OCI-LY1 (cell line): ENCODE measurements around the gene FBXO41.
A peak's percentile ranks its signal among the peaks of the same experiment; 100 is the strongest.

Source experiments
- H2AFZ ChIP-seq: fragments of 200-600 bp; sonication (generic), shearing (Covaris generic); 2 replicates; pipeline ENCODE4 v1.6.0; 2014; ENCODE audit warnings: antibody characterized with exemption, mild to moderate bottlenecking, low read length
- H3F3A ChIP-seq: fragments of 200-600 bp; sonication (generic), shearing (Covaris generic); 2 replicates; pipeline ENCODE4 v1.6.0; 2014; ENCODE audit warnings: mild to moderate bottlenecking, antibody characterized with exemption, low read length, moderate library complexity; ENCODE audit not compliant: insufficient read depth
- H3K27ac ChIP-seq: fragments of 200-600 bp; sonication (generic); 2 replicates; pipeline ENCODE4 v1.5.1; 2014; ENCODE audit warnings: low read length, mixed run types, mild to moderate bottlenecking, low read depth; ENCODE audit not compliant: poor library complexity, severe bottlenecking
- H3K27me3 ChIP-seq: fragments of 200-600 bp; sonication (generic); 2 replicates; pipeline ENCODE4 v1.6.0; 2014; ENCODE audit warnings: antibody characterized with exemption, mild to moderate bottlenecking, low read length, moderate library complexity; ENCODE audit not compliant: insufficient read depth
- H3K36me3 ChIP-seq: fragments of 200-600 bp; sonication (generic); 2 replicates; pipeline ENCODE4 v1.6.1; 2014; ENCODE audit warnings: mild to moderate bottlenecking, antibody characterized with exemption, low read length, moderate library complexity, mixed read lengths; ENCODE audit not compliant: insufficient read depth
- H3K4me1 ChIP-seq: fragments of 200-600 bp; sonication (generic); 2 replicates; pipeline ENCODE4 v1.5.1; 2014; ENCODE audit warnings: mild to moderate bottlenecking, low read length, moderate library complexity; ENCODE audit not compliant: insufficient read depth, severe bottlenecking
- H3K4me2 ChIP-seq: fragments of 200-600 bp; sonication (generic), shearing (Covaris generic); 2 replicates; pipeline ENCODE4 v1.6.1; 2014; ENCODE audit warnings: low read length
- H3K4me3 ChIP-seq: fragments of 200-600 bp; sonication (generic); 2 replicates; pipeline ENCODE4 v1.5.1; 2014; ENCODE audit warnings: low read length, low read depth, mild to moderate bottlenecking, mixed read lengths; ENCODE audit not compliant: poor library complexity, severe bottlenecking
- H3K79me2 ChIP-seq: fragments of 200-600 bp; shearing (Covaris generic); 2 replicates; pipeline ENCODE4 v1.6.1; 2016; ENCODE audit warnings: mixed run types, low read length, mixed read lengths; ENCODE audit not compliant: insufficient read depth
- H3K9ac ChIP-seq: fragments of 200-600 bp; sonication (generic), shearing (Covaris generic); 2 replicates; pipeline ENCODE4 v1.6.1; 2014; ENCODE audit warnings: mild to moderate bottlenecking, low read length, mixed read lengths
- H3K9me2 ChIP-seq: fragments of 200-600 bp; sonication (generic), shearing (Covaris generic); 2 replicates; pipeline ENCODE4 v1.6.1; 2014; ENCODE audit warnings: low read depth, mild to moderate bottlenecking, low read length, mixed read lengths
- H3K9me3 ChIP-seq: fragments of 200-600 bp; shearing (Covaris generic); 2 replicates; pipeline ENCODE4 v1.6.1; 2014; ENCODE audit warnings: low read length, mixed read lengths
- H4K20me1 ChIP-seq: fragments of 200-600 bp; sonication (generic), shearing (Covaris generic); 2 replicates; pipeline ENCODE4 v1.6.0; 2016; ENCODE audit warnings: mild to moderate bottlenecking, low read length; ENCODE audit not compliant: insufficient read depth
- CTCF ChIP-seq: fragments of 200-600 bp; sonication (generic), shearing (Covaris generic); IDR thresholded peaks from 2 replicates; pipeline ENCODE4 v1.5.1; 2017; ENCODE audit warnings: mild to moderate bottlenecking, antibody characterized with exemption, low read length, moderate library complexity, mixed read lengths
- EZH2 ChIP-seq: fragments of 200-600 bp; sonication (generic), shearing (Covaris generic); IDR thresholded peaks from 2 replicates; pipeline ENCODE4 v1.8.0; 2017; ENCODE audit warnings: borderline replicate concordance, mixed run types, mild to moderate bottlenecking, antibody characterized with exemption, low read length, moderate library complexity, mixed read lengths

FBXO41 gene

GRCh38 chr2:73235315-73236028 lies 48.8 kb downstream of the FBXO41 start:
- Histone ChIP-seq H4K20me1 (no peaks in the 10 kb centered on the region; the same call in 1 of the 2 replicates), H3F3A (no peaks in the 10 kb centered on the region), H3K79me2 (peaks cover 63% of the 10 kb centered on the region), H3K4me2 (peak overlapping the region; percentile 97), H3K9me2 (no peaks in the 10 kb centered on the region), H3K4me3 (peak overlapping the region; percentile 79), H3K27me3 (no peaks in the 10 kb centered on the region), H3K36me3 (peaks cover 48% of the 10 kb centered on the region), H3K9me3 (no peaks in the 10 kb centered on the region), H3K9ac (peak overlapping the region; percentile 95), H2AFZ (no peak overlapping the region), H3K27ac (no peak overlapping the region), H3K4me1 (peaks cover 30% of the 10 kb centered on the region)
- TF ChIP-seq EZH2 = no peak
- TF ChIP-seq CTCF = no peak

GRCh38 chr2:73233932-73234832 lies 50.1 kb downstream of the FBXO41 start, which contains the start of gene CCT7:
Gene CCT7 (plus strand): TSS chr2:73234308. CDS start chr2:73234379, 71 bp downstream.
- peak within 1 kb of the TSS; percentile 79 for H3K4me3 ChIP-seq
- H2AFZ ChIP-seq = no peak within 1 kb of the TSS
- TF ChIP-seq CTCF (no peak), EZH2 (no peak)
- no peaks in the 10 kb centered on the region for H3K9me2 ChIP-seq
- peak within 1 kb of the TSS; percentile 97 for H3K4me2 ChIP-seq
- H3K4me1 ChIP-seq = peaks cover 30% of the 10 kb centered on the region
- no peaks in the 10 kb centered on the region for H3K9me3 ChIP-seq
- no peaks in the 10 kb centered on the region for H3F3A ChIP-seq
- no peaks in the 10 kb centered on the region; the same call in 1 of the 2 replicates for H4K20me1 ChIP-seq
- H3K36me3 ChIP-seq = peaks cover 40% of the 10 kb centered on the region
- H3K79me2 ChIP-seq = peaks cover 50% of the 10 kb centered on the region
- peak within 1 kb of the TSS; percentile 76 for H3K27ac ChIP-seq
- peak within 1 kb of the TSS; percentile 95 for H3K9ac ChIP-seq
- H3K27me3 ChIP-seq = no peaks in the 10 kb centered on the region

GRCh38 chr2:73233154-73233931 lies 50.9 kb downstream of the FBXO41 start, which contains the start of gene PRADC1:
Gene PRADC1 (minus strand): TSS chr2:73233239. CDS start chr2:73233160, 79 bp downstream.
- Histone ChIP-seq H3F3A (no peaks in the 10 kb centered on the region), H3K4me3 (peak within 1 kb of the TSS; percentile 79), H3K9me2 (no peaks in the 10 kb centered on the region), H3K79me2 (peaks cover 42% of the 10 kb centered on the region), H3K27ac (peak within 1 kb of the TSS; percentile 76), H3K27me3 (no peaks in the 10 kb centered on the region), H3K9ac (peak within 1 kb of the TSS; percentile 95), H3K4me1 (peaks cover 30% of the 10 kb centered on the region), H3K4me2 (peak within 1 kb of the TSS; percentile 97), H3K36me3 (peaks cover 36% of the 10 kb centered on the region), H3K9me3 (no peaks in the 10 kb centered on the region), H2AFZ (no peak within 1 kb of the TSS), H4K20me1 (no peaks in the 10 kb centered on the region; the same call in 1 of the 2 replicates)
- no peak for TF ChIP-seq CTCF
- TF ChIP-seq EZH2 = no peak
